Measurements from ENCODE around the gene ZNF511. TPM values are rescaled to one million over a fixed set of nuclear protein-coding genes. Genes with fewer than 3 reads are reported as not detected.

The ZNF511 gene
- total RNA-seq, 1 donor from 2014 or later: 75.6 TPM

DNA sequence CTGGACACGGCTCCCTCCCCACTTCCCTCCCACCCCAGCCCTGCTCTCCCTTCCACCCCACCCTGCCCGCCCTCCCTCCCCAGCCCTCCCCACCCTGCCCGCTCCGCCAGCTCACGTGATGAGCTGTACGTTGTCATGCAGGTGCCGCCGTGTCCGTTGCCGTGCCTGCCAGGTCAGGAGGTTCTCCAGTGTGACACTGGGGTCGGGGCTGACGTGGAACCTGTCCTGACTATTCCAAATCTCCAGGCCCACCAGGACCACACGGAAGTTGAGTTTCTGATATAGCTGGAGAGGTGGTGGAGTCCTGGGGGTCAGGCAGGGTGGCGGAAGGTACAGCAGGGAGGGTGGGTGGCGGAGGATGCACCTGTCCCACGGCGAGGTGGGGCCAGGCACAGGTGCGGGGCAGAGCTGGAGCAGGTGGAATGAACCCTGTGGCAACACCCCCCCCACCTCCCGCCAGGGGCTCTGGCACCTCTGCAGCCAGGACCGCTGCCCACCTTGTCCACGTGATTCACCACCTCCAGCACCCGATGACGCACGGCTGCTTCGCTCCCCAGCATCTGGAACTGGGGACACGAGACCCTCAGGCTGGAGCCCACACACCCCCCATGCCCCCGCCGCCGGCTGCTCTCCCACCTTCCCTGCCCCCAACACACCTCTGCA, 36.3 kb upstream of the ZNF511 start:
- Mint-ChIP-seq H3K9me3 (no peaks in the 10 kb centered on the region), H3K36me3 (ENCODE audit: low read depth) (no peaks in the 10 kb centered on the region), H3K4me3 (no peak overlapping the region), H3K4me1 (peaks cover 3% of the 10 kb centered on the region), H3K27me3 (ENCODE audit: low read depth) (peaks cover 15% of the 10 kb centered on the region), H3K27ac (ENCODE audit: unreplicated experiment) (no peak overlapping the region)
- DNase-seq (ENCODE audit: low read depth, low spot score): no peak
- TF ChIP-seq, protein P1, sequence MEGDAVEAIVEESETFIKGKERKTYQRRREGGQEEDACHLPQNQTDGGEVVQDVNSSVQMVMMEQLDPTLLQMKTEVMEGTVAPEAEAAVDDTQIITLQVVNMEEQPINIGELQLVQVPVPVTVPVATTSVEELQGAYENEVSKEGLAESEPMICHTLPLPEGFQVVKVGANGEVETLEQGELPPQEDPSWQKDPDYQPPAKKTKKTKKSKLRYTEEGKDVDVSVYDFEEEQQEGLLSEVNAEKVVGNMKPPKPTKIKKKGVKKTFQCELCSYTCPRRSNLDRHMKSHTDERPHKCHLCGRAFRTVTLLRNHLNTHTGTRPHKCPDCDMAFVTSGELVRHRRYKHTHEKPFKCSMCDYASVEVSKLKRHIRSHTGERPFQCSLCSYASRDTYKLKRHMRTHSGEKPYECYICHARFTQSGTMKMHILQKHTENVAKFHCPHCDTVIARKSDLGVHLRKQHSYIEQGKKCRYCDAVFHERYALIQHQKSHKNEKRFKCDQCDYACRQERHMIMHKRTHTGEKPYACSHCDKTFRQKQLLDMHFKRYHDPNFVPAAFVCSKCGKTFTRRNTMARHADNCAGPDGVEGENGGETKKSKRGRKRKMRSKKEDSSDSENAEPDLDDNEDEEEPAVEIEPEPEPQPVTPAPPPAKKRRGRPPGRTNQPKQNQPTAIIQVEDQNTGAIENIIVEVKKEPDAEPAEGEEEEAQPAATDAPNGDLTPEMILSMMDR (conservative IDR thresholded peaks at IDR 0.05): no peak

DNA sequence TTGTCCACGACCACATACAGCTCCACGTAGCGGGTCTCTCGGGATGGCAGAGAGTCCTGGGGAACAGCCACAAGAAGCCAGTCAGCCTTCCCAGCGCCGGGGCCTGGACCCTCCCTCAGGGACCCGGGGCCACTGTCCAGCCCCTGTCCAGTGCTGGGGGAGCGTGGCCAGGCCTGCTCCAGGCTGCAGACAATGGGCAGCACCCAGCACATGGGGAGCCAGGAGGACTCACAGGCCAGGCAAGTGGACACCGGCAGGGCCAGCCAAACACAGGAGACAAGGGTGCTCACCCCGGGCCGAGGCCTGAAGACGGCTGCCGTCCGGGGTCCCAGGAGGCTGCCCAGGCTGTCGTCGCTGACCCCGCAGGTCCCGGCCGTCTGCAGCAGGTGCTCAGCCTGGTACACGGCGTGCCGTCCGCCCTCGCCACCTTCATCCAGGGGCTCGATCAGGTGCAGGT, 35.7 kb upstream of the ZNF511 start:
- no peaks in the 10 kb centered on the region for H3K36me3 Mint-ChIP-seq (ENCODE audit: low read depth)
- H3K27me3 Mint-ChIP-seq (ENCODE audit: low read depth): peaks cover 19% of the 10 kb centered on the region
- peaks cover 3% of the 10 kb centered on the region for H3K4me1 Mint-ChIP-seq
- H3K9me3 Mint-ChIP-seq: no peaks in the 10 kb centered on the region
- no peak overlapping the region for H3K27ac Mint-ChIP-seq (ENCODE audit: unreplicated experiment)
- TF ChIP-seq, protein P1 (conservative IDR thresholded peaks at IDR 0.05): no peak
- DNase-seq (ENCODE audit: low read depth, low spot score): no peak
- H3K4me3 Mint-ChIP-seq: no peak overlapping the region

DNA sequence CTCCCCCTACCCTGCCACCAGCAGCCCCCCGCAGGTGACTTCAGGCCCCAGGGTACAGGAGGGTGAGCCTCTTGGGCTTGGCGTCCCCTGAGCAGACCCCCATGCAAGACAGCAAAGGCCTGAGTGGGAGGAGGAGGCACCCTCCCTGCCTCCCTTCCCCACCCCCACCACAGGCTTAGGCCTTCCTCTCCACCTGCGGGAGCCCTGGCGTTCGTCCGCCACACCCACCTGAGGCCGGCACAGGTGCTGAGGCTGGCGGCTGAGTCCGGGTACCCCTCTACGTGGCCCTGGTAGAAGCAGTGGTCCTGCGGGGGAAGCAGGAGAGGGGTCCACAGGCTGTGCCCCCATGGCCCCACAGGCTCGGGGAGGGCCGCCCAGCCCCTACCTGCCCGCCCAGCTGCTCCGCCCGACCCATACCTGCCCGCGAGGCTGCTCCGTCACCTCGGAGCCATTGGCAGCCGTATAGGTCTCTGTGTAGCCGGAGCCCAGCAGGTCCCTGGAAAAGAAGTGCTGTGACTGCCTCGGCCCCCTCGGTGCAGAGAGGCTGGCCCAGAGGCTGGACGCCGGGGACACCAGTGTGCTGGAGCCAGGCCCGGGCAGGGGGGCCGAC, 35.1 kb upstream of the ZNF511 start:
- H3K9me3 Mint-ChIP-seq: no peaks in the 10 kb centered on the region
- no peak for DNase-seq (ENCODE audit: low read depth, low spot score)
- H3K27ac Mint-ChIP-seq (ENCODE audit: unreplicated experiment): no peak overlapping the region
- peaks cover 3% of the 10 kb centered on the region for H3K4me1 Mint-ChIP-seq
- H3K27me3 Mint-ChIP-seq (ENCODE audit: low read depth): peaks cover 19% of the 10 kb centered on the region
- TF ChIP-seq, protein P1 (conservative IDR thresholded peaks at IDR 0.05): no peak
- H3K4me3 Mint-ChIP-seq: no peak overlapping the region
- no peaks in the 10 kb centered on the region for H3K36me3 Mint-ChIP-seq (ENCODE audit: low read depth)

DNA sequence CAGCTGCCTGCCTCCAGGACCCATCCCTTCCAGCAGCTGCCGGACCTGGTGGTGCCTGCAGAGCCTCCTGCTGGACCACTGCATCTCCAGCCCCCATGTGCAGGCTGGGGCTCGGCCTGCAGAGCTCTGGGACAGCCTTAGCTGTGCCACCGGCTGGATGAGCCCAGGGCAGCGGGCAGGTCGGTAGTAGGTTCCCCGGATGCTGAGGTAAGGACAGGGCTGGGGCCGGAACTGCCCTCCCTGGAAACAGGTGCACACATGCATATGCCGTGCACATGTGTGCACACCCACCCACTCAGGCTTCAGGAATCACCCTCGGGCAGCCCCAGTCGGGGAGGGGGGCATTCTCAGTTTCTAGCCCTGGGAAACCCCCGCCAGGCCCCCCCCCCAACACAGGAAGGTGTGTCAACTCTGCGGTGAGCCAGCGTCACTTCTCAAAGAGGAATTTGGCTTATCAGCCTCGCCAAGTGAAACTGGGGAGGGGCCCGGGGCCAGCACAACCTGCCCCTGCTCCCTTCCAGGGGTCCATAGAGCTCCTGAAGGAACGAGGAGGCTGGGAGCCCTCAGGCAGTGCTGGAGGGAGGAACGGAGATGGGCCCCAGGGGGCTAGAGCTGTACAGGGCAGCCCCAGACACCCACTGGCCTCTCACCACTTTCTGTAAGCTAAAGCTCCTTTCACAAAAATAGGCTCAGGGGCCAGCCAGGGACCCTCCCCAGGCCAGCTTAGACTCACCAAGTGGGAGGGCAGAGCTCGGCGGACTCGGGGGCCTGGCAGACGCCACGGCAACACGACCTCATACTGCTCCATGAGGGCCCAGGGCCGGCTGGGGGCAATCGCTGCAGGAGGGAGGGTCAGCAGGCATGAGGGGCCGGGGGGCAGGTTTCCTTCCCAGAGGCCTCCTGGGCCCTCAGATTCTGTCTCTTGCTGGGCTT, 33.7 kb upstream of the ZNF511 start:
- Mint-ChIP-seq H3K4me1 (peaks cover 3% of the 10 kb centered on the region), H3K4me3 (no peak overlapping the region), H3K27ac (ENCODE audit: unreplicated experiment) (no peak overlapping the region), H3K36me3 (ENCODE audit: low read depth) (no peaks in the 10 kb centered on the region), H3K27me3 (ENCODE audit: low read depth) (peaks cover 19% of the 10 kb centered on the region), H3K9me3 (no peaks in the 10 kb centered on the region)
- no peak for DNase-seq (ENCODE audit: low read depth, low spot score)
- TF ChIP-seq, protein P1 (conservative IDR thresholded peaks at IDR 0.05): no peak

DNA sequence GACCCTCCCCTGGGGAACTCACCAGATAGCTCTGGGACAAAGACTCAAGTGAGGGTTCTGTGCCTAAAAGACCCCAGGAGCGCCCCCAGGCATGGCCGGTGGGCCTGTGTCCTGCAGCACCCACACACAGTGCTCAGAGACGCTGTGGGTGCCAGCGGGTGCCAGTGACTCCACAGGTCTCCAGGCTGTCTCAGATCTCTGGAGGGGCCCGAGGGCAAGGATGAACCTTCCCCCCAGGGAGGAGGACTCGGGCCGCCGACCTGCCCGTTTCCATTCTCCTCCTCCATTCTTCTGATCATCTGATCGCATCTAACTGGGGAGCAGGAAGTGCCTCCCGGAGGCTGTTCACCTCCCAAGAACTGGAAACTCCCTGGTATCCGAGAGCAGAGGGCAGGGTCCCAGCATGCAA, 33.0 kb upstream of the ZNF511 start:
- H3K27me3 Mint-ChIP-seq (ENCODE audit: low read depth): peaks cover 19% of the 10 kb centered on the region
- no peaks in the 10 kb centered on the region for H3K36me3 Mint-ChIP-seq (ENCODE audit: low read depth)
- no peak for DNase-seq (ENCODE audit: low read depth, low spot score)
- peak overlapping the region; percentile 27 for H3K4me3 Mint-ChIP-seq
- no peak overlapping the region for H3K27ac Mint-ChIP-seq (ENCODE audit: unreplicated experiment)
- TF ChIP-seq, protein P1 (conservative IDR thresholded peaks at IDR 0.05): no peak
- H3K9me3 Mint-ChIP-seq: no peaks in the 10 kb centered on the region
- peaks cover 3% of the 10 kb centered on the region for H3K4me1 Mint-ChIP-seq

All from neural crest cell (in vitro differentiated cells).